HepG2 (cell line): ENCODE measurements around the gene FCMR. TPM values are rescaled to one million over a fixed set of nuclear protein-coding genes. Genes with fewer than 3 reads are reported as not detected.
A peak's percentile ranks its signal among the peaks of the same experiment; 100 is the strongest.

Source experiments
- ATAC-seq: fragments of 200-7000 bp; cut with Tn5 transposase; 3 replicates; pipeline ENCODE4 v1.9.1; 2020; ENCODE audit warnings: mild to moderate bottlenecking, moderate library complexity
- BruUV-seq: library from RNA; stranded (reverse); fragments of 400-500 nt; replicated peaks from 2 replicates; lab custom pipeline; 2021; lab: Mats Ljungman, UMichigan
- CTCF ChIA-PET: fragments of 300-600 bp; formaldehyde crosslinking; extraction: SDS; loops from one replicate; lab custom pipeline; 2021; ENCODE audit warnings: low total read pairs, inconsistent platforms, low intra/inter-chr PET ratio; lab: Yijun Ruan, JAX
- POLR2A ChIA-PET: fragments of 350-600 bp; sonication (Branson Sonifier 250); formaldehyde crosslinking; loops from one replicate; lab custom pipeline; 2020; ENCODE audit warnings: antibody characterized with exemption, inconsistent platforms; lab: Yijun Ruan, JAX
- DNase-seq: peaks from one replicate; pipeline ENCODE4 v3.0.0-alpha.2; 2015; ENCODE audit warnings: low spot score
- FAIRE-seq: peaks from 3 replicates; lab custom pipeline; 2011; peaks lifted over from hg19 to GRCh38; lab: Jason Lieb, UNC
- H2AFZ ChIP-seq: one replicate; pipeline ENCODE4 v1.6.1; 2011; ENCODE audit warnings: low read length, inconsistent platforms
- H3K27ac ChIP-seq: fragments of 300-600 bp; 3 replicates; pipeline ENCODE4 v1.8.0; 2011; ENCODE audit warnings: mixed run types, mild to moderate bottlenecking, mixed read lengths, low read length, inconsistent platforms; ENCODE audit not compliant: insufficient read depth; ENCODE audit errors: extremely low read length
- H3K27me3 ChIP-seq, 2 experiments: fragments of 200-600 bp in 1 of 2; 2 replicates in 1 of 2; 3 replicates in 1 of 2; pipeline versions ENCODE4 v1.6.0 to v1.8.0; 2011; ENCODE audit warnings: low read length in 2 of 2, mild to moderate bottlenecking in 2 of 2, moderate library complexity in 2 of 2, inconsistent platforms in 1 of 2; ENCODE audit not compliant: insufficient read depth in 2 of 2, control insufficient read depth in 1 of 2
- H3K36me3 ChIP-seq, 2 experiments: fragments of 200-600 bp in 1 of 2; replicated peaks in 1 of 2; 2 replicates in 1 of 2; 3 replicates in 1 of 2; pipeline versions ENCODE4 v1.5.1 to v1.8.0; 2011; ENCODE audit warnings: low read length in 2 of 2, inconsistent platforms in 1 of 2; ENCODE audit not compliant: insufficient read depth in 2 of 2, control insufficient read depth in 1 of 2
- H3K4me1 ChIP-seq: 2 replicates; pipeline ENCODE4 v1.5.1; 2012; ENCODE audit warnings: low read length, inconsistent platforms; ENCODE audit not compliant: insufficient read depth
- H3K4me2 ChIP-seq: 2 replicates; pipeline ENCODE4 v1.6.0; 2011; ENCODE audit warnings: low read depth, low read length, inconsistent platforms
- H3K4me3 ChIP-seq, 3 experiments: fragments of 200-600 bp in 1 of 3; sonication (generic), shearing (Covaris generic) in 1 of 3; replicated peaks in 1 of 3; 2 replicates each; pipeline ENCODE4 v1.5.1; 2011 to 2016; ENCODE audit warnings: low read length in 3 of 3, inconsistent platforms in 2 of 3, low read depth in 2 of 3, mild to moderate bottlenecking in 2 of 3, control low read depth in 1 of 3, mixed read lengths in 1 of 3; ENCODE audit not compliant: insufficient read depth in 1 of 3
- H3K79me2 ChIP-seq: one replicate; pipeline ENCODE4 v1.6.1; 2011; ENCODE audit warnings: low read length, inconsistent platforms; ENCODE audit not compliant: insufficient read depth
- H3K9ac ChIP-seq: 2 replicates; pipeline ENCODE4 v1.6.0; 2011; ENCODE audit warnings: mild to moderate bottlenecking, low read depth, low read length, inconsistent platforms; ENCODE audit not compliant: insufficient read depth
- H3K9me3 ChIP-seq: 2 replicates; pipeline ENCODE4 v1.5.1; 2012; ENCODE audit warnings: mild to moderate bottlenecking, low read length
- H4K20me1 ChIP-seq: 2 replicates; pipeline ENCODE4 v1.6.0; 2011; ENCODE audit warnings: inconsistent platforms, mild to moderate bottlenecking, low read length, moderate library complexity; ENCODE audit not compliant: insufficient read depth
- FOXO4 ChIP-seq: sonication (generic); formaldehyde crosslinking; conservative IDR thresholded peaks from 2 replicates; pipeline ENCODE4 v1.8.1; 2023; ENCODE audit warnings: missing genetic modification reagents
- HOXD1 ChIP-seq: sonication (generic); formaldehyde crosslinking; IDR thresholded peaks from 2 replicates; pipeline ENCODE4 v1.5.0; 2020; ENCODE audit warnings: missing genetic modification reagents
- IRF9 ChIP-seq: sonication (generic); formaldehyde crosslinking; IDR thresholded peaks from 2 replicates; pipeline ENCODE4 v1.8.0; 2022; ENCODE audit warnings: missing genetic modification reagents, mild to moderate bottlenecking, borderline replicate concordance
- KAT2B ChIP-seq: fragments of 150-350 bp; IDR thresholded peaks from 2 replicates; pipeline ENCODE4 v1.6.1; 2014; ENCODE audit warnings: low read depth, low read length, borderline replicate concordance
- MATR3 ChIP-seq: sonication (generic); formaldehyde crosslinking; IDR thresholded peaks from 2 replicates; pipeline ENCODE4 v1.4.0; 2020; ENCODE audit warnings: missing genetic modification reagents
- NFE2 ChIP-seq: sonication (generic); formaldehyde crosslinking; IDR thresholded peaks from 2 replicates; pipeline ENCODE4 v1.4.0; 2020; ENCODE audit warnings: missing genetic modification reagents
- NR2F2 ChIP-seq: IDR thresholded peaks from 2 replicates; pipeline ENCODE4 v1.6.1; 2012; ENCODE audit warnings: low read depth, inconsistent platforms, borderline replicate concordance
- REPIN1 ChIP-seq: sonication (generic); formaldehyde crosslinking; IDR thresholded peaks from 2 replicates; pipeline ENCODE4 v1.8.0; 2022; ENCODE audit warnings: missing genetic modification reagents, low read depth, mild to moderate bottlenecking, borderline replicate concordance
- SCMH1 ChIP-seq: sonication (generic); formaldehyde crosslinking; IDR thresholded peaks from 2 replicates; pipeline ENCODE4 v1.9.0; 2021; ENCODE audit warnings: missing genetic modification reagents, mild to moderate bottlenecking, borderline replicate concordance
- SRF ChIP-seq: IDR thresholded peaks from 2 replicates; pipeline ENCODE4 v1.6.1; 2011; ENCODE audit warnings: mild to moderate bottlenecking, low read depth, low read length, moderate library complexity
- ZBTB4 ChIP-seq: sonication (generic); formaldehyde crosslinking; IDR thresholded peaks from 2 replicates; pipeline ENCODE4 v1.4.0; 2020; ENCODE audit warnings: missing genetic modification reagents, mild to moderate bottlenecking, borderline replicate concordance
- ZNF12 ChIP-seq: sonication (generic); formaldehyde crosslinking; IDR thresholded peaks from 2 replicates; pipeline ENCODE4 v1.5.0; 2020; ENCODE audit warnings: missing genetic modification reagents
- ZNF678 ChIP-seq: sonication (generic); formaldehyde crosslinking; IDR thresholded peaks from 2 replicates; pipeline ENCODE4 v1.4.0; 2020; ENCODE audit warnings: mild to moderate bottlenecking, missing genetic modification reagents
- WGBS: methylation state at CpG from one replicate; pipeline ENCODE4 v1.1.6; 2017; ENCODE audit warnings: low lambda C conversion rate; 5-methylcytosine and 5-hydroxymethylcytosine counted together
- in situ Hi-C: cut with HindIII; loops from 2 replicates; pipeline ENCODE4 v1.10.0; 2017; ENCODE audit warnings: low pct_unique_long_range_greater_than_20kb; ENCODE audit not compliant: extremely low pct_ligation_motif_present
- intact Hi-C: fragments of 100-400 bp; cut with micrococcal nuclease; formaldehyde crosslinking; loops from one replicate; pipeline ENCODE4 v1.10.0; 2022; ENCODE audit not compliant: unreplicated experiment
- polyA plus RNA-seq, 8 experiments: library from polyadenylated mRNA; depleted of rRNA in 3 of 8; stranded (reverse) in 7 of 8; unstranded in 1 of 8; fragments of >200 nt; fragmentation: Illumina TruSeq in 4 of 8; extraction: Trizol in 4 of 8; gene quantifications; 2 replicates each; pipeline versions ENCODE4 v1.2.1 to v1.2.3, GENCODE V29; 2011 to 2016; ENCODE audit warnings: low read depth in 4 of 8, missing spikeins in 1 of 8, mixed read lengths in 1 of 8; ENCODE audit not compliant: insufficient read depth in 1 of 8
- total RNA-seq, 5 experiments: library from RNA; depleted of rRNA; stranded (reverse); fragments of >200 nt; fragmentation: Illumina TruSeq; extraction: Trizol; gene quantifications; 2 replicates each; pipeline ENCODE4 v1.2.3, GENCODE V29; 2016; ENCODE audit warnings: low read depth in 1 of 5

Gene FCMR
- total and polyA plus RNA-seq, 2 of the 13 experiments (the other 11 are each of a cell fraction or from before 2014, with no cell fraction given): not detected

- Histone ChIP-seq H3K27ac (no peak overlapping the region), H3K79me2 (no peaks in the 10 kb centered on the region), H3K36me3 (no peaks in the 10 kb centered on the region), H3K4me2 (no peak overlapping the region), H2AFZ (no peak overlapping the region), H3K4me3 (no peak overlapping the region), H3K9me3 (0 out of 2 replicates have a peak, but pooled peaks cover 7% of the 10 kb centered on the region), H3K4me1 (peaks cover 64% of the 10 kb centered on the region), H3K27me3 (no peaks in the 10 kb centered on the region; a peak in 2 of 5 replicates), H4K20me1 (no peaks in the 10 kb centered on the region), H3K9ac (no peak overlapping the region)
- DNase-seq: no peak
- ChIA-PET POLR2A (no interaction called here), CTCF (no interaction called here)
- in situ Hi-C loops: no loop called here
- intact Hi-C loops: loop anchor here (2.0 kb wide), 1 partner anchor 17 kb away; no protein-coding TSS in a partner anchor
- FAIRE-seq: no peak
- ATAC-seq: no peak
- BruUV-seq: no TSS peak
- no peak for TF ChIP-seq NFE2 (CRISPR knock-in tag)
- TF ChIP-seq REPIN1: no peak
- TF ChIP-seq FOXO4 (CRISPR knock-in tag): 0 out of 2 replicates have a peak, but pooled peaks have one; percentile 63
- TF ChIP-seq NR2F2: no peak
- TF ChIP-seq ZNF12 (CRISPR knock-in tag): peak; percentile 99
- no peak for TF ChIP-seq KAT2B
- 68% methylated on average over 5 of the region's 5 CpGs for WGBS
Observed at GRCh38 chr1:206949641-206950040, 27.9 kb upstream of the FCMR start.

DNA sequence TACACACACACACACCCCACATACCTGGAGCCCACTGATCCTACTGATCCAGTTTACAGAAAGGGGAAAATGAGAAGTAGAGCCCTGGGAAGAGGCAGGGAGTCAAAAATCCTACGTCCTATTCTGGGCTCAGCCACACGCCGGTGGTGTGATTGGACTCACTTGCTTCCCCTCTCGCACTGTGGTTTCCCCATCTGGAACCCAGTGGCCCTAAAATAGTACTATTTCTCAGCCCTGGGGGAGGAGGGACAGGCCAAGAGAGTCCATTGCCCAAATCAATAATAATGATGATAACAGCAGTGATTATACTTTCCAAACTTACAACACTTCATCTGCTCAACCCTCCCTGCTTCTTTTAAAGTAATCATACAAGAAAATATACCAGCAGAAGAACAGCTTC lies 27.5 kb upstream of the FCMR start:
- POLR2A ChIA-PET: no interaction called here
- CTCF ChIA-PET: no interaction called here
- intact Hi-C loops (loop anchor here (2.0 kb wide), 1 partner anchor 18 kb away; no protein-coding TSS in a partner anchor), in situ Hi-C loops (no loop called here)
- no TSS peak for BruUV-seq
- Histone ChIP-seq H3K4me2 (no peak overlapping the region), H3K9ac (no peak overlapping the region), H3K27me3 (no peaks in the 10 kb centered on the region; a peak in 2 of 5 replicates), H3K79me2 (no peaks in the 10 kb centered on the region), H3K9me3 (0 out of 2 replicates have a peak, but pooled peaks cover 7% of the 10 kb centered on the region), H3K27ac (no peak overlapping the region), H2AFZ (no peak overlapping the region), H4K20me1 (no peaks in the 10 kb centered on the region), H3K36me3 (no peaks in the 10 kb centered on the region), H3K4me3 (no peak overlapping the region), H3K4me1 (peaks cover 60% of the 10 kb centered on the region)
- 70% methylated on average over 4 of the region's 4 CpGs for WGBS
- FAIRE-seq (no peak), ATAC-seq (no peak), DNase-seq (no peak)
- TF ChIP-seq IRF9 (CRISPR knock-in tag): no peak
- TF ChIP-seq HOXD1 (CRISPR knock-in tag): no peak
- TF ChIP-seq SCMH1 (CRISPR knock-in tag): no peak
- TF ChIP-seq ZBTB4: no peak
- no peak for TF ChIP-seq MATR3
- TF ChIP-seq SRF: no peak
- no peak for TF ChIP-seq ZNF678 (CRISPR knock-in tag)
